GM12801 (cell line): ENCODE data around the gene ADPGK.

ENCODE experiments used
- CTCF ChIP-seq: IDR thresholded peaks from one replicate; pipeline ENCODE4 v1.5.1; 2011; ENCODE audit warnings: control low read depth; ENCODE audit not compliant: insufficient read length; ENCODE audit errors: extremely low read depth

Gene ADPGK

GRCh38 chr15:72778796-72779195, 4.8 kb downstream of the ADPGK start:
- no peak for TF ChIP-seq CTCF

- TF ChIP-seq CTCF: no peak
Observed at GRCh38 chr15:72774696-72775383, 8.7 kb downstream of the ADPGK start.

GRCh38 chr15:72771329-72771725, 12.2 kb downstream of the ADPGK start:
- TF ChIP-seq CTCF: no peak

GRCh38 chr15:72770673-72771328, 12.8 kb downstream of the ADPGK start:
- TF ChIP-seq CTCF: no peak

GRCh38 chr15:72766780-72767179, 16.8 kb downstream of the ADPGK start:
- no peak for TF ChIP-seq CTCF

GRCh38 chr15:72766025-72766424, 17.5 kb downstream of the ADPGK start:
- no peak for TF ChIP-seq CTCF

- TF ChIP-seq CTCF: no peak
Observed at GRCh38 chr15:72764656-72765055, 18.9 kb downstream of the ADPGK start.
